ENCODE measurements around the gene SCEL.
A peak's percentile ranks its signal among the peaks of the same experiment; 100 is the strongest.
"Not testable (repeated sequence)": the region's sequence is repeated elsewhere in the genome, so short reads cannot be mapped to it uniquely, and the experiment has no call there.

Gene SCEL

DNA sequence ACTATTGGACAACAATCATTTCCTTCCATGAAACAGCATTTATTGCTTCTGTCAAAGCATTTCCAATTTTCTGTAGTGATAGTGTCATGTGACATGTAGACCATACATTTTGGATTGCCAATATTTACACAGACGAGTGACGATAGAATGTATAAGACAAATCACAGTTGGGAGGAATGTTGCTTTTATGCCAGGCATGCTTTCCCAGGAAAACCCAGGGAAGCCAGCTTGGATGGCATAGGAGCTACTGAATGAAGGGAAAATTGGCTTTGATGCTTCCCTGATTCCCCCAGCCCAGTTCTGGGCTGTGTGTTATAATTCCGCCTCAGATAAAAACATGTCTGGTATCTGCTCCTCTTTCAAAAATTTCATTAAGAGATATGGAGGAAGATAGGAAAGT is 22.5 kb downstream of the SCEL start:
- DNase-seq (ENCODE audit: low read depth) = no peak

DNA sequence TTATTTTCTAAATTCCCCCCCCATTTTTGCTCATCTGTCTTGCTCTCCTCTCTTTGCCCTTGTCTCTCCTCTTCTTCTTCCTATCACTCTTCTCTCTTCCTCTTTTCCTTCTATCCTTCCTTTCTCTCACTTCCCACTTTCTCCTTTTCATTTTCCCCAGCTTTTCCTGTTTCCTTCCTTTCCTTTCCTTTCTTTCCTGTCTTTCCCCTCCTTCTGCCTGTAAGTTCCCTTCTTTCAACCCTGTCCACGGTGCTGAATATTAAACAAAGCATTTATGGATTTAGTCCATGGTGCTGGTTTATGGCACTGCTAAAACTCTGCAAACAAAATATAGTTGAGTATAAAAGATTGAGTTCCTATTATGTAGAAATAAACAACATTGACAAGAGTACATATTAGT is 27.6 kb downstream of the SCEL start:
- DNase-seq (ENCODE audit: low read depth) = no peak

DNA sequence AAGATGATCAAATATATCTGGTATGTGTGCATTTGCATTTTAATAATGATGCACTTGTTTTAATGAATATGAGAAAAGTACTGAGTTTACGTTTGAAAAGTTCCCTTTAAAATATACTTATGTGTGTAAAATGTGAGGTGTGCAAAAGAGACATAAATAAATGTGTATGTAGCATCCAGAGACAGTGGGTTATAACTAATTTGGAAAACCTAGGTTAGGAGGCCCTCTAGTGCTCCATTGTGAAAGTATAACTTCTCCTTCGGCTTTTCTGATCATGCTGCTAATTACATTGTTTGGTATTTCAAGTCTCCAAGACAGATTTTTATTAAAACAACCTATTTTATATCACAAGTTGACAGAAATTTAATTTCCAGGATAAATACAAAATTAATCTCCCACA is 30.1 kb downstream of the SCEL start:
- DNase-seq (ENCODE audit: low read depth) = peak; percentile 14

DNA sequence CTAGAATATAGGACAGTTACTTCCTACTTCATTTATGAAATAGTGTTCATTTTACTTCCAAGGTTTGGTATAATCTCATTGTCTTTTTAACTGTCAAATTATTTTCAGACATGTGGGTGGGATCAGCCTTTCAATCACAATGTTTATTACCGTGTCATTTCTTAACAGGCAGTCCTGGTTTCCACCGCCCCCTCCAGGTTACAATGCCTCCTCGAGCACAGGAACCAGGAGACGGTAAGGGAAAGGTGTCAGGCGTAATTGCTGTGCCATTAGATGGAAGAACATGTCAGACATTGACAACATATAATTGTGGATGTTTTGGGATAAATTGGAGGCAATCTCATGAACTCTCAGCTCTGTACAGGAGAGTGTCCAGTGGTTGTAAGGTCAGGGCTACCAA is 36.5 kb downstream of the SCEL start:
- no peak for DNase-seq (ENCODE audit: low read depth)

DNA sequence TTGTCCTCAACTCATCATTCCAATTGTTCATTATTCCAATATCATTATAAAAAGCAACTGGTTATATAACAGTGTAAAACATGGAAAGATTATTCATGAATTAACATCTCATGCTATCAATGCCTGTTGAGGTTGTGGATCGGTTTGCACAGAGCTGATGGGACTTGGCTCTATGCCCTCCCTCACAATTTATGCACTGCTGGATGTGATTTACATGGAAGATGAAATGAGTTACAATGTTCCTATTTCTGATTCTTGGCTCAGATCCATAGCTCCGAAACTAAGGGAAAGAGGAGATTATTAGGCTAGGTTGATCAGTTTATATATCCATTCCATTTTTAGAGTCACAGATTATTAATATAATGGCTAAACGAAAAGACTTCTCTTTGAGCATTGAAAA is 38.6 kb downstream of the SCEL start:
- no peak for DNase-seq (ENCODE audit: low read depth)

DNA sequence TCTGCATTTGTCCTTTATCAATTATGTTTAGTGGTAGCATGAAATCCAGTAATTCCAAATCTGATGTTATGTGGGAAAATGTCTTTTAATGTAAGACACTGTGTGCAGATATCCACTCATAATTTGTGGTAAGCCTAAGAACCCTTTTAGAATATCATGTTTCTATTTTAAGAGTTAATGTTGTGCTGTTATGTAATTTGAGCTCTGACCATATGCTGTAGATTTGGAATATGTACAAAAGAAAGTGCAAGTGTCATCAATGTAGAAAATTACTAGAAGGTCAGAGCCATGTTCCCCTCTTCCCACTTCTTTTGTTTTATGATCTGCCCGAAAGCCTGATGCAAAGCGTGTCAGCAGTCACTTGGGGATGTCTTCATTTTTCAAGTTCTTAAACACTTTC is 44.5 kb downstream of the SCEL start:
- DNase-seq (ENCODE audit: low read depth) = no peak

DNA sequence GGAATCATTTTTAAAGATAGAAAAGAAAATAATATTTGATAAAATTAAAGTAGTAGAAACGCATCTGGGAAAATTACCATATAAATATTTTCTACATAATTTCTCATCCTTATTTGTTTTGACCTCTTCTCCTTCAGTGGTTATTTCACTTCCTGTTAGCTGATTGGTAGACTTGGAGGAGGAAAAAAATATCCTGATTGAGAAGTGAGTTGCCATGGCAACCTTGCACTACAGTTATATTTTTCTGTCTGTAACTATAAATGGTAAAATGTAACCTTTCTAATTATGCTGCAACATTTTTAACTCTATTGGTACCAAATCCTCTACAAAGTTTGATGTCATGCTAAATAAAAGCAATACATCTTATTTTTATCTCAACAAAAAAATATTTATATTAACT is 45.2 kb downstream of the SCEL start:
- DNase-seq (ENCODE audit: low read depth) = no peak

DNA sequence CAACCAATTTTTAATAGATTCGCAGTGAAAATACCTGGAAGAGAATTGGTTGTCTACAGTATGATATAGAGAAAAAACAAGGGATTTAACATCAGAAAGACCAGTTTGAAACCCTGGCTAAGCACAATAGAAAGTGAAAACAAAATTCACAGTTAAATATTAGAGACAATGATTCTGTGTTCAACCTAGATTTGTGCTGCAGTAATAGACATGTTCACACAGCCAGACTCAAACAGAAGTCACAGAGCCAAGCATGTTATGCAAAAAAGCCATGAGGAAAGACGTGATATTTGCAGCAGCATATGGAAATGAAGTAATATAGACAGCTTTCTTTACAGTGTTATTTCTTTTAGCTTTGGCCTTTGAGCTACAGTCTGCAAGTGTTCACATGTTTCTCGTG is 48.1 kb downstream of the SCEL start:
- DNase-seq (ENCODE audit: low read depth) = no peak

DNA sequence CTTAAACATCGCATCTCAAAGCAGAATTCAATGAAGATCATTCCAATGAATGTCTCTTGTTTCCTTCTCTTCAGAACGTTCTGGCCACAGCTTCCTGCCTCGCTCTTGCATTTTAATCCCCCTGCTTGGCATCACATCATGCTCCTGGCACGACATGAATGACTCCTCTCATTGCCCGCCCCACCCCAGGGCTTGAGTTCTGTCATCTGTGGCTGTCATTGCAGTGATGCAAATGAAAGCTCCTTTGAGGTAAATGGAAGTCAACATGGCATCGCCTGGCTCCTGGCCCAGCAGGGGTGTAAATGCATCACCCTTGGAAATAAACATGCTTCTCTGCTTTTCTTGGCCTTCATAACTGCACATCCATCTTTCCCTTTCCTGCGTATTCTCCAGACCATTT is 48.6 kb downstream of the SCEL start:
- no peak for DNase-seq (ENCODE audit: low read depth)

DNA sequence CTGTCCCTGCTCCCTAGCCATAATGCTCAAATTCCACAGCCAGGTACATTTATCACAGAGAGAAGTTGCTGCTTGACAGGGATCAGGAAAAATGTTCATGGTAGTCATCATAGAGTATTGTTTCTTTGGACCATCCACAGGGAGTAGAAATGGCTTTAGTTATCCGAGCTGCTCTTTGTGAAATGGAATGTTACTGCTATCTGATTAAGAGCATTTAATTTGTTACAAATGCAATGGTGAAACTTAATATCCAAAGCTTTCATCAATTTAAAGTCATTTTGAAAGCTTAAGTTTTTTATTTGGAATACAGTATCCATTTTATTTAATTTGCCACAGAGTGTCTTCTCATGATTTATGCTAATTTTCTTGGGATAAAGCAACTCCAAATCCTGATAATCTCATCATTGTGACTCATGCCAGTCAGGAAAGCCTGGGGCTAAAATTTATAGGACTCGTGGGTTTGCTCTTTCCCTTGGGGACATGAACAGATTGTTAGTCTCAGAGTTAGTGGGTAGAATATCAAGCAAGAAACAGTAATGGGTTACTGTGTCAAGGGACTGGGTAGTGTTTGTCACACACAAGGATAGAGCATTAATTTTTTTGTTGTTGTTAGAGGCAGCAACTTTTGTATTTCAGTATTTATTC is 59.8 kb downstream of the SCEL start:
- no peak for DNase-seq (ENCODE audit: low read depth)

DNA sequence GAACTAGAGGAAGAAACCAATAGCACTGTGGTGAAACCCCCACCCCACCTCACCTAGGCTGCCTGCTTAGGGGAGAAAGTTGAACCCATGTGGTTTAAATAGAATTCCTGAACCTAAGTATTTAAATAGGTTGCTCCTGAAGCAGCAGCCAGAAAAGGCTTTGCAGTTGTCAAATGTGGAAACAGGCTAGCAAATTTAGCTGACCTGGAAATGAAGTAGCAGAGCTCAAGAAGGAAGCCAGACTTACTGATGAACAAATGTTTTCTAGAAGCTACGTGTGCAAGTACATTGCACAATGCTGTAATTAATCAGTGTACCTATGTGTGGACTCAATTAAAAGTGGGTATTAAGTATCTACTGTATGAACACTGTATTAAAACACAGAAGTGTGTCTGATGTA is 61.3 kb downstream of the SCEL start:
- no peak for DNase-seq (ENCODE audit: low read depth)

DNA sequence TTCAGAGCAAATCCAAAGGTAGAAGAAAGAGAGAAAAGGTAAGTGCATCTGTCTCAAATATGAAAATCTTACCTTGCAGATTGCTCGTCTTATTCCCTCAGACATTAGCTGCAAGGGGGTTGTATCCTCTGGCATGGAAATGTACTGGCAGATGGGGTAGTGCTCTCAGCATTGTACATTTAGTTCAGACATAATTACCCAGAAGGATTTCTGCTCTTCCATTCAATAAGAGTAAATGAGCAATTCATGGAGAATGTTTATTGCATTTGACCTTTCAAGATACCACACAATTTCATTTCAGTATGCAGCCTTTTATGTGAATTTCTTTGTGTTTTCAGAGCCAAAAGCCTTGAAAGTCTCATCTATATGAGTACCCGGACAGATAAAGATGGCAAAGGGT is 63.8 kb downstream of the SCEL start:
- no peak for DNase-seq (ENCODE audit: low read depth)

DNA sequence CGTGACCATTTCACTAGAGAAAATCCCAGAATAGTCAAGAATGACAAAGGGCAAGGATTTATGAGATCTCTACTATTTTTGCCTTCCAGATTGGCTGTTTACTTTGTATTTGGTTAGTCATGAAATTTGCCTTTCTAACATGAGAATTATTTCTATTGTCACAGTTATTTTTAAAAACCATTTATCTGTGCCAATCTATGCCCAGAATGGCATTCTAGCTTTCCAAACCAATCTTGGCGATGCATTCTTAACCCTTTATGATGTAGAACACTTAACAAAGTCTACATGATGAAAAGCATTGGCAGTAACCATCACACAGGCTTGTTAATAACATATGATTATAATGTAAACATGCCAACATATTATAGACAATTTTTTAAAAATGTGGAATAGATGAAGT is 65.2 kb downstream of the SCEL start:
- no peak for DNase-seq (ENCODE audit: low read depth)

DNA sequence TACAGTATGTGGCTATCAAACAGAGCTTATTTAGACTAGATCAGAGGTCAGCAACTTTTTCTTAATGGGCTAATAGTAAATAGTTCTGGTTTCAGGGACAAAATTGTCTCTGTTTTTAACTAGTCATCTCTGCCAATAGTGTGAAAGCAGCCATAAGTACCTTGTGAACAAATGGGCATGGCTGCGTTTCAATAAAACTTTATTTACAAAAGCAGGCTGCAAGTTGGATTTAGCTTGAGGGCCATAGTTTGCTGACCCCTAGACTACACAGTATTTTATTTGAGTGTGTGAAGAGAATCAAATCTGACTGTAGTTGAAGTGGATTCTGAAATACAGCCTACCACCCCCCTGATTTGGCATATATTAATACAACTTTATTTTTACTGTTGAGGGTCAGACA is 75.6 kb downstream of the SCEL start:
- DNase-seq (ENCODE audit: low read depth) = no peak

DNA sequence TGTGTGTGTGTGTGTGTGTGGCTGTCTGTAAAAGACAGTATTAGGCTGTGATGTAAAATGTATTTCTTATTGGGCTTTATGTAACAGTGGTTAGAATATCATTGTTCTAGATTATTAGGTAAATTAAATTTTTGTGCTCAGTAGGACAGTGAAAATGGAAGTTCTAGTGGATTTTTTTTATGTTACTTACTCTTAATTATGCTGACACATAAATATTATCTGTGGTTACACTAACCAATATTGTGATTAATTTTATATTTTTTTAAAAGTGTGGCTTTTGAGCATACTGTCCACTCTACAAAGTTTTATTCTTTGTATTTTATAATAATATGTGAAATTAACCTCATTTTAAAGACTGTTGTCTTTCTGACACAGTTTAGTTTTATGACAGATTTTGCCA is 80.5 kb downstream of the SCEL start:
- no peak for DNase-seq (ENCODE audit: low read depth)

DNA sequence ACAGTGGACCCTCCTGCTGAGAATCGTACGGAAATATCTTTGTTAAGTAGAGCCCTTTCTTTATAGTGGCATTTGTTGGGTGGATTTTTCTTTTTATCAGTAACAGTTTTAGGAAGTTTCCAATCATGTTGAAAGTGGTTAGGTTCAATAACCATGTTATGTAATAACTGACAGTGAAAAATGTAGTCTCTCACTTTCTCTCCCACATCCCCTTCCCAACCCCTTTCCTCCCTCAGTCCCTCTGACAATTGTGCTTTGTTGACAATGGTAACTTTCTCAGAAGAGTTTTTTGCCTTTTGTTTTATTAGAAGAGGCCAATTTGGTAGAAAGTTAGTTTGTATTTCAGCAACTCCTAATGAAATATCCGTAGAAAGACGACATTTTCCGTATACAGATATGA is 84.1 kb downstream of the SCEL start:
- no peak for DNase-seq (ENCODE audit: low read depth)

DNA sequence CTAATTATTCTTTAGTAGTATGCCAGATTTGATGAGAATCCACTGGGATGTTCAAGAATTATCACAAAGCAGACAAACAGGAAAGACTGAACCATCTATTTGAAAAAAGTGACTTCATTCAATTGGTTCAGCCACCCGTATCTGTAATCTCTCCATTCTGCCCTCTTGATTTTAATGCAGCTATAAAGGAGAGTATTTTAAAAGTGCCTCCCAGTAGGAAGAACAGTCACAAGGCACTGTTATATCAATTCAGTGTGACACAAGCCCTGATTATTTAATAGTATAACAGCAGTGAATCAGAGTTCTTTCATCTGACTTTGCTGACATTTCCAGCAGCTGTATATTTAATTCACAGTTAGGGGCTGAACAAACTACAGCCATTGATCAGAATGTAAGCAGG is 84.6 kb downstream of the SCEL start:
- no peak for DNase-seq (ENCODE audit: low read depth)

DNA sequence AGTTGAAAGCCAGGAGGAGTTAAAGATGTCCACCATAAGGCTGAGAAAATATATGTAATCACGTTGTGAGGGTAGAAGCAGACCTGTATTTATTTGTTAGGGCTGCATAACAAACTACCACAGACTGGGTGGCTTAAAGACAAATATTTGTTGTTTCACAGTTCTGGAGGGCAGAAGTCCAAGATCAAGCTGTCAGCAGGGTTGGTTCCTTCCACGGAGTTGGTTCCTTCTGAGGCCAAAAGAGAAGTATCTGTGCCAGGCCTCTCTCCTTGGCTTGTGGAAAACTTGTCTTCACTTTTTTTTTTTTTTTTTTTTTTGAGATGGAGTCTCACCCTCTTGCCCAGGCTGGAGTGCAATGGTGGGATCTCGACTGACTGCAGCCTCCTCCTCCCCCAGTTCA is 88.3 kb downstream of the SCEL start:
- DNase-seq (ENCODE audit: low read depth) = no peak

DNA sequence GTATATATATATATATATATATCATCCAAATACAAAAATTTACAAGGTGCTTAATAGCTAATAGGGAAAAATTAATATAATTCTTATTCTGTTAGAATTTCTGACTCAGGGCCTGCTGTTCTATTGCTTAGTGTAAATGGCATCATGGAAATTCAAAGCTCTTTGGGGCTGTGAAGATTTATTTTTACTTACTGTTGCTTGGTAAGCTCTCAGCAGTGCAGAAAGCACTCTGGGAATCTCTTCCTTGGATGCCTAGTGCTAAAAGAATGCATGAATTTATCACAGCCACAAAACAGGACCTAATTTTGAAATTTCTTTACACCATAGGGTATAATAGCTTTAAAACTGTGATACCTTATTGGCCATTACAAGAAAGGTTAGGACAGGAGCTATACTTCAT is 92.7 kb downstream of the SCEL start:
- DNase-seq (ENCODE audit: low read depth) = no peak

DNA sequence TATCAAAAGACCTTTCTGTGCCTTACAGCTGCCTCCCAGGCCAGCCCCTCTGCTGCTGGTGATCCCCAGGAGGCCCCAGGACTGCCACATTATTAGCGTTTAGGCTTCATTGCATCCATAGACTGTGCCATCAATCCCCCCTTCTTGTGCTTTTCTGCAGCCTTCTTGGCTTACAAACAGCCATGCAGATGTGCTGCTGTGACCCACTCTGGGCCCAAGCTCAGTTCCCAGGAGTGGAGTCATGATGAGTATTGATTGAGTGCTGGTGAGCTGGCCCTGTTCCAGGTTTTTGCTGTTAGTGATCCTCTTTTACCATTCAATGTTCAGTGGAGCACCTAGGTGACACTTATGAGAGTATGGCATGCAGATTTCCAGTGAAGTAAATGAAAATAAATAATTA is 102.1 kb downstream of the SCEL start:
- no peak for DNase-seq (ENCODE audit: low read depth)

DNA sequence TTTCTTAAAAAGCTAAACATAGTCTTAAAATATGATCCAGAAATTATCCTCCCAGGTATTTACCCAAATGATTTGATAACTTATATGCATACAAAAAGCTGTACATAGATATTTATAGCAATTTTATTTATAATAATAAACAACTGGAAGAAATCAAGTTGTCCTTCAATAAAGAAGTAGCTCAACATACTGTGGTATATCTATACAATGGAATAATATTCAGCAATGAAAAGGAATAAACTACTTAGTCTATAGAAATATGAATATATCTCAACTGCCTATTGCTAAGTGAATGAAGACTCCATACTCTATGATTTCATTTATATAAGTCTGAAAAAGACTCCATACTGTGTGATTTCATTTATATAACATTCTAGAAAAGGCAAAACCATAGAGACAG is 114.9 kb downstream of the SCEL start:
- no peak for DNase-seq (ENCODE audit: low read depth)

DNA sequence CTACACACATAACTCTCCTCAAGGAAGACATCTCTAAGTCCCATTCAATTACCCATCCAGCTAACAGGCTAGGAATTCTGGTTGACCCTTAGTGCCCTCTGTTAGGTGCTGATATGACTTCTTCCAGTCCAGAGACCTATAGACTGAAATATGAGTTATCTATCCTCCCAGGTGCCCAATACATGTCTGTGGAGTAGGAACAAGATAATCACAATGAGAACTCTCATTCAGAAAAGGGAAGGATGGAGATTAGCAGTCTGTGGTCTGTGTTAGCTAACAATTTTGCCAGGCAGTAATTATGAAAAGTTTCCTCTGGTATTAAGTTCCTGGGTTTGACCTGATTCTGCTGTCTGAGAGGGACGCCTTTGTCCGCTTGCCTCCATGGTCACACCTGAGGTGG is 117.8 kb downstream of the SCEL start:
- DNase-seq (ENCODE audit: low read depth) = no peak

DNA sequence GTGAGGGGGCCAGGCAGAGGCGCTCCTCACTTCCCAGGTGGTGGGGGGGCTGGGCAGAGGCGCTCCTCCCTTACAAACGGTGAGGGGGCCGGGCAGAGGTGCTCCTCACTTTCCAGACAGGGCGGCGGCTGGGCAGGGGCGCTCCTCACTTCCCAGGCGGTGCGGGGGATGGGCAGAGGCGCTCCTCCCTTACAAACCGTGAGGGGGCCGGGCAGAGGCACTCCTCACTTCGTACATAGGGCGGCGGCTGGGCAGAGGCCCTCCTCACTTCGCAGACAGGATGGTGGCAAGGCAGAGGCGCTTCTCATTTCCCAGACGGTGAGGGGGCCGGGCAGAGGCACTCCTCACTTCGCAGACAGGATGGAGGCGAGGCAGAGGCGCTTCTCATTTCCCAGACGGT is 124.5 kb downstream of the SCEL start:
- not testable (repeated sequence) for DNase-seq (ENCODE audit: low read depth)

DNA sequence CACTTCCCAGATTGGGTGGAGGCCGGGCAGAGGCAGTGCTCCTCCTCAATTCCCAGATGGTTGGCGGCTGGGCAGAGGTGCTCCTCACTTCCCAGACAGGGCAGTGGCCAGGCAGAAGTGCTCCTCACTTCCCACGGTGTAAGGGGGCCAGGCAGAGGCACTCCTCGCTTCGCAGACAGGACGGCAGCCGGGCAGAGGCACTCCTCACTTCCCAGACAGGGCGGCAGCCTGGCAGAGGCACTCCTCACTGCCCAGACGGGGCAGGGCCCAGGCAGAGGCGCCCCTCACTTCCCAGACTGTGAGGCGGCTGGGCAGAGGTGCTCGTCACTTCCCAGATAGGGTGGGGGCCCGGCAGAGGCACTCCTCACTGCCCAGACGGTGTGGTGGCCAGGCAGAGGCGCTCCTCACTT is 125.3 kb downstream of the SCEL start:
- DNase-seq (ENCODE audit: low read depth) = no peak

DNA sequence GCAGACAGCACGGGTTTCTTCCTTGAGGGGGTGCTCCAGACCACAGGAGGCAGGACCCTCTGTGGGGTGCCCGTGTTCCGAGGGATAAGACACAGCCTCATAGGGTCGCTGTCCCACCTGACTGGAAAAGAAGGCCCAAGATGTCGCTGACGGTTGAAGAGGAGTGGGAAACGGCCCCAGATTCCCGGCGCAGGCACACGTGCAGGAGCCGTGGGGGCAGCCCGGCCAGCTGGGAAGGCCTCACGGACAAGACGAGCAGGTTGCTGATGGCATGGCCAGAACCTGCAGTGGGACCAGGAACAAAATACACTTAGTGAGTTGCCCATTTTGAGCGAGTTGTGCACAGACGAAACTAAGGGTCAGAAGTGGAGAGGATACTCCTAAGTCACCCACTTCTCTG is 126.8 kb downstream of the SCEL start:
- DNase-seq (ENCODE audit: low read depth) = not testable (repeated sequence)

Data from fibroblast of the conjunctiva (primary cell).